Neuron (in vitro differentiated cells): Measurements from ENCODE around the gene HSPB1.
"Not testable (repeated sequence)": the region's sequence is repeated elsewhere in the genome, so short reads cannot be mapped to it uniquely, and the experiment has no call there.

Experiments used
- H2AFZ ChIP-seq: one replicate; pipeline ENCODE4 v1.6.1; 2013; ENCODE audit warnings: low read depth, mild to moderate bottlenecking, inconsistent platforms, low read length, moderate library complexity
- H3K27me3 ChIP-seq: one replicate; pipeline ENCODE4 v1.6.1; 2013; ENCODE audit warnings: low read length; ENCODE audit not compliant: insufficient read depth
- H3K36me3 ChIP-seq: one replicate; pipeline ENCODE4 v1.6.1; 2013; ENCODE audit warnings: low read length; ENCODE audit not compliant: insufficient read depth
- H3K4me1 ChIP-seq: one replicate; pipeline ENCODE4 v1.6.1; 2013; ENCODE audit warnings: low read length; ENCODE audit not compliant: insufficient read depth
- H3K4me3 ChIP-seq: 2 replicates; pipeline ENCODE4 v1.5.1; 2013; ENCODE audit warnings: mild to moderate bottlenecking, low read length, moderate library complexity
- H3K9me3 ChIP-seq: one replicate; pipeline ENCODE4 v1.6.1; 2013; ENCODE audit warnings: low read length

HSPB1 gene

DNA sequence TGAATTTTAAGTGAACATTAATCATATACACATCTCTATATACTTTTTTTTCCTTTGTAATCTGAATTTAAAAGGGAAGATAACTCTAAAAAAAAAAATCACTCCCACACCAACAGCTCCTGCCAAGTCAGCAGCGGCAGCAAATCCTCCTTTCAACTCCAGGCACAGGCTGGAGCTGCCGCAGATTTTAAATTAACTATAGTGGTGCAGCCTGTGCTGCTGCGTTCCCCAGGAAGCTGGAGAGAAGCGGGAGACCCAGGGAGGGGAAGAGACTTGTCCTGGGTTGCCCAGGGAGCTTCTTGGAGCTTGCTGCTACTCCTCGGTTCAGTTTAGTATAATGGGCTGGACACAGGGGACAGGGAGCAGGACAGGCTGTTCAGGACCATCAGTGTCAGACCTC lies 32.6 kb upstream of the HSPB1 start:
- no peak overlapping the region for H3K4me3 ChIP-seq
- H2AFZ ChIP-seq = no peak overlapping the region
- peaks cover 30% of the 10 kb centered on the region for H3K27me3 ChIP-seq
- no peaks in the 10 kb centered on the region for H3K36me3 ChIP-seq
- H3K9me3 ChIP-seq = no peaks in the 10 kb centered on the region
- peaks cover 25% of the 10 kb centered on the region for H3K4me1 ChIP-seq

DNA sequence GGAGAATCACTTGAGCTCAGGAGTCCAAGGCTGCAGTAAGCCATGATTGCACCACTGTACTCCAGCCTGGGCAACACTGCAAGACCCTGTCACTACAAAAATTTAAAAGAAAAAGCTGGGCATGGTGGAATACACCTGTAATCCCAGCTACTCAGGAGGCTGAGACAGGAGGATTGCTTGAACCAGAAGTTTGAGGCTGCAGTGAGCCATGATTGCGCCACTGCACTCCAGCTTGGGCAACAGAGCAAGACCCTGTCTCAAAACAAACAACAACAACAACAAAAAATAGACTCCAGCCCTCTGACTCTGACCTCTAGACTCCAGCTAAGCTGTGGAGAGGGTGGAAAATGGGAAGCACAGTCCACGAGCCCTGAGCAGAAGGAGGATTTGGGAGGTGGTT lies 31.1 kb upstream of the HSPB1 start:
- peaks cover 25% of the 10 kb centered on the region for H3K4me1 ChIP-seq
- not testable (repeated sequence) for H3K9me3 ChIP-seq, H2AFZ ChIP-seq, H3K36me3 ChIP-seq, H3K4me3 ChIP-seq
- peaks cover 34% of the 10 kb centered on the region for H3K27me3 ChIP-seq

DNA sequence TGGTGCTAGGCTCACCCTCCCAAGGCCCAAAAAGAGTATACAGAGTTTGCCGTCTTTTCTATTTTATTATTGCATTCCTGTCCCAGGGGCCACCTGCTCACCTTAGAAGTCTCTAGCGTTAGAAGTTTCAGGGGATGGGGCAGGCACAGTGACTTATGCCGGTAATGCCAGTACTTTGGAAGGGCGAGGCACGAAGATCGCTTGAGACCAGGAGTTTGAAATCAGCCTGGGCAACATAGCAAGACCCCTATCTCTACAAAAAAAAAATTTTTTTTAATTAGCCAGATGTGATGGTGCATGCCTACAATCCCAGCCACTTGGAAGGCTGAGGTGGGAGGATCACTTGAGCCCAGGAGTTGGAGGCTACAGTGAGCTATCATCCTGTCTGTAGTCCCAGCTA lies 30.3 kb upstream of the HSPB1 start:
- no peaks in the 10 kb centered on the region for H3K9me3 ChIP-seq
- peaks cover 35% of the 10 kb centered on the region for H3K27me3 ChIP-seq

DNA sequence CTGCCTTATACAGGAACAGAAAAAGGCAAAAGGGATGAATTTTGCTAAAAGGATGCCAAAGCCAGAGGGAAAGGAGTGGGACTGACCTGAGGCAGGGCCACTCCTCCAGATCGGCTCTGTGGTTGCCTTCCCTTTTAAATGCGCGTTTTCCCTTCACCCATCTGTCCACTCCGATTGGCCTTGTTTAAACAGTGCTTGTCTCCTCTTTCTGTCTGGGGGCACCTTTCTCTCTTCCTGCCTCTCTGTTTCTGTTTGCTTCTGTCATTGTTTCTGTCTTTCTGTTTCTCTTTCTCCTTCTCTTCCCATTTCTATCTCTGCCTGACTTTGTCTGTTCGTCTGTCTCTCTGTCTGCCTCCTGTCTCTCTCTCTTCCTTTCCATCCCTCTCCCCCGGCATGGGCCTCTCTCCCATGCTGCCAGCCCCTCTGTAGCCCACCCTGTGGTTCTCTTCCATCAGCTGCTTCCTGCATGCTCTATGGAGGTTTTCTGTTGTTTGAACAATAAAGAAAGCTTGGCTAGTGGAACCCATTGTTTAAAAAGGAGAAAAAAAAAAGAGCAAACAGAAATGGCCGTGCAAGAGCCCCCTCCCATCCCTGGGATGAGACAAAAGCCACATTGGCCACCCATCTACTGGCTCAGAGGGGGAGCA lies 29.5 kb upstream of the HSPB1 start:
- peak overlapping the region; percentile 57 for H2AFZ ChIP-seq
- H3K27me3 ChIP-seq = peaks cover 35% of the 10 kb centered on the region
- H3K4me3 ChIP-seq = peak overlapping the region; percentile 11
- no peaks in the 10 kb centered on the region for H3K9me3 ChIP-seq
- no peaks in the 10 kb centered on the region for H3K36me3 ChIP-seq
- H3K4me1 ChIP-seq = peaks cover 25% of the 10 kb centered on the region

More for the DNA sequence above, 30.3 kb upstream of the HSPB1 start:
- Histone ChIP-seq H3K36me3 (no peaks in the 10 kb centered on the region), H2AFZ (no peak overlapping the region), H3K4me1 (peaks cover 25% of the 10 kb centered on the region), H3K4me3 (no peak overlapping the region)

DNA sequence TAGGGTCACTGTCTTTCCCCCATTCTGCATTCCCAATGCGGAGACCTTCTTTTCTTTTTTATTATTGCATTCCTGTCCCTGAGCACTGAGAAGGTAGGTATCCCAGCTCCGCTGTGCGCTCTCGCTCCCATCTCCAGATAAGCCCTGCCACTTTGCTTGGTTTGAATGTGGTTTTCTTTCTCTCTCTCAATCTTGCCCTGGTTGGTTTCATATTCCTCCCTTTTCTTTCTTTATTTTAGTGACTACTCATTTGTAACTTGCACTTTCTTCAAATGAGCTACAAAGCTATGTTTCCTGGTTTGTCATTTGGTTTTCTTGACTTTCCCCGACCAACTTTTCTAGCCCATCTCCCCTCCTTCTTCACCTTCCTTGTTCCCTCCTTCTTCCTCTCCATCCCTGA lies 29.0 kb upstream of the HSPB1 start:
- peak overlapping the region; percentile 57 for H2AFZ ChIP-seq
- H3K4me1 ChIP-seq = peaks cover 25% of the 10 kb centered on the region
- no peaks in the 10 kb centered on the region for H3K36me3 ChIP-seq
- no peak overlapping the region for H3K4me3 ChIP-seq
- peaks cover 36% of the 10 kb centered on the region for H3K27me3 ChIP-seq
- no peaks in the 10 kb centered on the region for H3K9me3 ChIP-seq

DNA sequence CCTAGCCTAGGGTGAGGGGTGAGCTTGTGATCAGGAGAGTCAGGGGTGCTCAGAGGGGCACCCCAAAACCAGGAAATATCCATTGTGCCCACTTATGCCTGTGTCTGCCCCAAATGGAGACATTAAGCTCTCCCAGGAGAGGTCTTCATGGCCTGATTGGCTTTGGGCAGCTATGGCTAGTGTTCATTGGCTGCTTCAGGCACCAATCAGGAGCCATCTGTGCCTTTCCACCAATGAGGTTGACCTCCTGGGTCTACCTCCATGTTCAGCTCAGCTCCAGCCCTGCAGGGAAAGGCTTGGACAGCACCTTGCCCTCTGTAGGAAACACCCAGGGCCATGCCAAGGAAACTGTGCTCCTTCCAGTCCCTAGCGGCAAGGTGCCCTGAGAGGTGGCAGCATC lies 23.9 kb upstream of the HSPB1 start:
- Histone ChIP-seq H3K27me3 (peaks cover 59% of the 10 kb centered on the region), H3K4me3 (no peak overlapping the region), H3K4me1 (peaks cover 10% of the 10 kb centered on the region), H3K36me3 (no peaks in the 10 kb centered on the region), H3K9me3 (no peaks in the 10 kb centered on the region), H2AFZ (no peak overlapping the region)

DNA sequence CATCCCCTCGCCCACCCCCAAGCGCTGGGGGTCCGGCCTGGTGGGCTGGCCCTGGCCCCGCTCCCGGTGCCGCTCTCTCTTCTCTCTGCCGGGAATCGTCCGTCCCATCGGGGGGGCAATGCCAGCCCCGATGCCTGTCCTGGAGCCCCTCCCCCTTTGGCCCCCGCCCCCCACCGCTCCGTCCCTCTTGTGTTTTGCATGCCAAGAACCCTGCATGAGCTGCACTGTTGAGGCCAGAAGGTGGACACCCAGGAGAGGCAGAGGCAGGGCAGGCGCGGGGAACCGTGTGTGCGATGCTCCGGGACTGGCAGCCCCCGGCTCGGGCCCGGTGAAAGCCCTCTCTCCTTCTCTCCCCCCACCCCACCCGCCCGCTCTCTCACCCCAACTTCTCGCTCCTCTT lies 22.1 kb upstream of the HSPB1 start:
- H3K36me3 ChIP-seq = no peaks in the 10 kb centered on the region
- H3K4me3 ChIP-seq = no peak overlapping the region
- H2AFZ ChIP-seq = no peak overlapping the region
- peaks cover 70% of the 10 kb centered on the region for H3K27me3 ChIP-seq
- no peaks in the 10 kb centered on the region for H3K9me3 ChIP-seq
- H3K4me1 ChIP-seq = peaks cover 4% of the 10 kb centered on the region

DNA sequence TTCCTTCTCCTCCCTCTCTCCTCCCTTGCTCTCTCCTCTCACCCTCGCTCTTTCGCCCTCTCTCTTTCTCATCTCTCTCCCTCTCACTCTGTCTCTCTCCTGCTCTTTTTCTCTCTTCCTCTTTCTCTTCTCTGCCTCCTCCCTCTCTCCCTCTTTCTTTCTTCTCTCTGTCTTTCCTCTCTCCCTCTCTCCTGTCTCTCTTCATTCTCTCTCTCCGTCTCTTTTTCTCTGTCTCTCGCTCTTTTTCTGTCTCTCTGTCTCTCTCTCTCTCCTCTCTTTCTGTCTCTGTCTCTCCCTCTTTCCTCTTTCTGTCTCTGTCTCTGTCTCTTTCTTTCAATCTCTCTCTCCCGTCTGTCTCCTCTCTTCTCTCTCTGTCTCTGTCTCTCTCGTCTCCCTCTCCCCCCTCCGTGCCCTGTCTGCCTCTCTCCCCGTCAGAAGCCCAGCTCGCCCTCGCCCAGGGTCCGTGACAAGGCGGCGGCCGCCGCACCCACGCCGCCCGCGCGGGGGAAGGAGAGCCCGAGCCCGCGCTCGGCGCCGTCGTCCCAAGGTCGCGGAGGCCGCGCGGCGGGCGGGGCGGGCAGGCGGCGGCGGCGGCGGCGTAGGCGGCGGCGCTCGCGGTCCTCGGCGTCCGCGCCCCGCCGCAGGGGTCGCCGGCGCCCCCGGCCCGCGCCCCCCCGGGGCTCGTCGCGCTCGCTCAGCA lies 21.3 kb upstream of the HSPB1 start:
- H3K9me3 ChIP-seq = no peaks in the 10 kb centered on the region
- peaks cover 4% of the 10 kb centered on the region for H3K4me1 ChIP-seq
- no peaks in the 10 kb centered on the region for H3K36me3 ChIP-seq
- no peak overlapping the region for H2AFZ ChIP-seq
- peaks cover 69% of the 10 kb centered on the region for H3K27me3 ChIP-seq
- H3K4me3 ChIP-seq = no peak overlapping the region

DNA sequence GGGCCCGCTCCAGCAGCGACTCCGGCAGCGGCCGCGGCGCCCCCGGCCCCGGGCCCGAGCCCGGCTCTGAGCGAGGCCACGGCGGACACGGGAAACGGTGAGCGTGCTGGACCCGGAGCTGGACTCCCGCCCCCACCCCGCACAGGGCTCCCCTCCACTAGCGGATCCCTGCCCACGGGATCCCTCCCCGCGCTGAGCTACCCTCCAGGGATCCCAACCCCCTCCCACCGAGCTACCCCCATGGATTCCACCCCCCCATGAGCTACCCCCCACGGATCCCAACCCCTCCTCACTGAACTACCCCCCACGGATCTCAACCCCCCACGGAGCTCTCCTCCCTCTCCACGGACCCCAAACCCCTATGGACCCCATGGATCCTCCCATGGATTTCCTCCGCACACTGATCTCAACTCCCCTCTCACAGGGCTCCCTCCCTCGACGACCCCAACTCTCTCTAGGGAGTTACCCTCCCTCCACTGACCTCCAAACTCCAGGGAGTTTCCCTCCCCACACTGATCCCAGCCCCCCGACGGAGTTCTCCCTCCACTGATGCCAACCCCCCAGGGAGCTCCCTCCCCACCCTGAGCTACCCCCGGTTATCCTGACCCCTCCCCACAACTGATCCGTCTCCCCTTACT lies 20.6 kb upstream of the HSPB1 start:
- Histone ChIP-seq H3K4me3 (no peak overlapping the region), H3K36me3 (no peaks in the 10 kb centered on the region), H3K9me3 (no peaks in the 10 kb centered on the region), H3K4me1 (peaks cover 4% of the 10 kb centered on the region), H2AFZ (no peak overlapping the region), H3K27me3 (peaks cover 62% of the 10 kb centered on the region)

DNA sequence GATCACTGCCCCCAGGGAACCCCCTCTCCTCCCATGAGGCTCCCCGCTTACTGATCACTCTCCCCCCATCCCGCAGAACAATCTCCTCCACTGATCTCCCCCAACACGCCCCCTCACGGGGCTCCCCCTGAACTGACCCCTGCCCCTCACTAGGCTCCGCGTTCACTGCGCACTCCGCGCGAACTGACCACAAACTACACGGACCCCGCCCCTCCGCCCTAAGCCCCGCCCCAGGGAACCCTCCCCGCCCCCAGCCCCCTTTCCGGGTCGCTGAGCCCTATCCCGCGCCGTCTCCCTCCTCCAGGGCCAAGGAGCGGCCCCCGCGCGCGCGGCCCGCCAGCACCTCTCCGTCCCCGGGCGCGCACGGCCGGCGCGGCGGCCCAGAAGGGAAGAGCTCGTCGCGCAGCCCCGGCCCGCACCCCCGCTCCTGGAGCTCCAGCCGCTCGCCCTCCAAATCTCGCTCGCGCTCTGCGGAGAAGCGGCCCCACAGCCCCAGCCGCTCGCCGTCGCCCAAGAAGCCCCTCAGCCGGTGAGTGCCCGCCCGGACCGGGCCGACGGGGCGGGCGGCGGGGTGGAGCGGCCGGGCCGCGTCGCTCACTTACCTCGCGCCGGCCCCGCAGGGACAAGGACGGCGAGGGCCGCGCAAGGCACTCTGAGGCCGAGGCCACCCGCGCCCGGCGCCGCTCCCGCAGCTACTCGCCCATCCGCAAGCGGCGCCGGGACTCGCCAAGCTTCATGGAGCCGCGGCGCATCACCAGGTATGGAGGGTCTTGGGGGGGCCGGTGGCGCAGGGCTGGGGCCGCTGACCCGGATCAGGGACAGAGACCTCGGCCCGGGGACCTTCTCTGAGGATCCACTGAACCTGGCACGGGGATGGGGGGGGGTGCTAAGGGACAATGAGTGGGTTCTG lies 19.9 kb upstream of the HSPB1 start:
- peak overlapping the region; percentile 10 for H3K4me3 ChIP-seq
- no peaks in the 10 kb centered on the region for H3K9me3 ChIP-seq
- H3K36me3 ChIP-seq = no peaks in the 10 kb centered on the region
- peaks cover 57% of the 10 kb centered on the region for H3K27me3 ChIP-seq
- no peak overlapping the region for H2AFZ ChIP-seq
- peaks cover 4% of the 10 kb centered on the region for H3K4me1 ChIP-seq

DNA sequence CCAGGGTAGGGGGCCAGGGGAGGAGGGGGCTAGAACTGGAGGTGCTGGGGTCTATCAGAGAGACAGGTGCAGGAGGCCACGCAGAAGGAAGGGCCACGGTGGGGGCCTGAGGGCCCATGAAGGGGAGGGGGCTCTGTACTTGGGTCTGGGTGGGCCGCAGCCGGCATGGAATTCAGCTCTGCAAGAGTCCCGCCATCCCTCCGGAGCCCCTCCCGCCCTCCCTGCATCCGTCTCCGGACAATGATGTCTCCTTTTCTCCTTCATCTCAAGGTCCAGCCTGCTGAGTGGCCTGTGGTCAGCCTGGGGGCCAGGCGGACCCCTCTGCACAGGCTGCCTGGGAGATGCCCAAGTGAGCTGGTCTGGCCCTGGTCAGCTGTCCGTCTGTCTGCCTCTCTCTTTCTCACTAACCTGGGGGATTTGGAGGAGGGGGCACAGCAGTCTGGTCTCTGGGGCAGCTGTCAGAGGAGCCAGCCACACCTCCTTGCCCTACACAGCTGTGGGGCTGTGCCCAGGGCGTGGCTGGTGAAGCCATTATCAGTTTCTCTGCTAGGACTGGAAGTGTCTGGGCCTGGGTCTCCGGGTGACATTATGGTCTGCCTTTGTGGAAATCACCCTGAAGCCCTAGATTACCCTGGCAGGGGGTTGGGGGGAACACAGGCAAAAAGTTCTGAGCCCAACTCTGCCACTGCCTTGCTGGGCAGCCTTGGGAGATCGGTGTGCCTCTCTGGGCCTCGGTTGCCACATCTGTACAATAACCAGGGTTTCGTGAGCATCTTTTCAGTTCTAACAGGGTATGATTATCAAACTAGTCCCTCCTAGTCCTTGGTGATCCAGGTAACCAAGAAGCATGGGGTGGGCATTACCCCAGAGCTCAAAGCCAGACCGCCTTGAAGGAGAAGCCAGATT lies 19.0 kb upstream of the HSPB1 start:
- H3K4me1 ChIP-seq = peaks cover 4% of the 10 kb centered on the region
- H3K27me3 ChIP-seq = peaks cover 50% of the 10 kb centered on the region
- no peak overlapping the region for H3K4me3 ChIP-seq
- H3K36me3 ChIP-seq = no peaks in the 10 kb centered on the region
- no peaks in the 10 kb centered on the region for H3K9me3 ChIP-seq
- H2AFZ ChIP-seq = no peak overlapping the region
